HG02840 (cell line): ENCODE results near the gene RASAL2.
"Not testable (repeated sequence)": the region's sequence is repeated elsewhere in the genome, so short reads cannot be mapped to it uniquely, and the experiment has no call there.

Source experiments
- ATAC-seq: cut with Tn5 transposase; IDR thresholded peaks from one replicate; pipeline ENCODE4 v1.9.1; 2021; ENCODE audit warnings: mild to moderate bottlenecking, moderate library complexity, moderate number of reproducible peaks; ENCODE audit not compliant: unreplicated experiment, low FRiP score

RASAL2 gene

GRCh38 chr1:178151831-178152230, 57.9 kb downstream of the RASAL2 start:
- ATAC-seq = no peak

- ATAC-seq = no peak
These were observed 61.8 kb downstream of the RASAL2 start for GRCh38 chr1:178155481-178156255.

GRCh38 chr1:178160736-178161475, 67.0 kb downstream of the RASAL2 start:
- ATAC-seq = no peak

DNA sequence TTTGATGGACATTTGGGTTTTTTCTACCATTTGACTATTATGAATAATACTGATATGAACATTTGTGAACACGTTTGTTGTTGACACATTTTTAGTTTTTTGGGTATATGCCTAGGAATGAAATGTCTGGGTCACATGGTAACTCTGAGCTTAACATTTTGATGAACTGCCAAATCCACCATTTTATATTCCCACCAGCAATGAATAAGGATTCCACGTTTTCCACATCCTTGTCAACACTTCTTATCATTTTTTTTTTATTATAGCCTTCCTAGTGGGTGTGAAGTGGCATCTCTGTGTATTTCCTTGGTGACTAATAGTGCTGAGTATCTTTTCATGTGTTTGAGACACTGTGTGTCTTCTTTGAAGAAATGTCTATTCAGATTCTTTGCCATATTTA, 67.6 kb downstream of the RASAL2 start:
- no peak for ATAC-seq

GRCh38 chr1:178165196-178165595, 71.3 kb downstream of the RASAL2 start:
- no peak for ATAC-seq

DNA sequence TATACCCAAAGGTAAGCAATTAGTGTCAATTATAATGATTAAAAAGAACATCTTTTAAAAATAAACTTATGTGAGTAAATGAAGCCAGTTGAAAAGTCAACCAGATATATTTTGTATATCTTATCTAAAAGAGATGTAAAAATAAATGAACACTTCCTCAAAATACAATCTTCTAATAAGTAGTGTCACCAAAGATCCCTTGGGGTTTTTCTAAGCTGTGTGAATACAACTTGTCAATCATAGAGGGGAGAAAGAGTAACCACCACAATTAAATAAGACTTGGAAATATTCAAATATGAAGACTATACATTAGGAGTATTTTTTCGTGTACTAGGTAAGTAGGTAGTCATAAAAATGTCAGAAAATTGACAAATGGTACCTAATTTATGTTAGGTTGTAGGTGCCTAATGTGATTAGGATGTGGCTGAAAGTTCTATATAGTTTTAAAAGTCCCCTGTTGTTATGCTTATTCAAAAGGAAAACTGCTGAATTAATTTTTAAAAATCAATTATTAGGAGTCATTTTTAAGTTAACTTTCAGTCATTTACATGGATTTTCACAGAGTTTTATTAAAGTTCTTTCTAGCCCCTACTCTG, 72.6 kb downstream of the RASAL2 start:
- no peak for ATAC-seq

- no peak for ATAC-seq
These were observed 74.6 kb downstream of the RASAL2 start for GRCh38 chr1:178168536-178168935.

GRCh38 chr1:178169649-178170048, 75.7 kb downstream of the RASAL2 start:
- no peak for ATAC-seq

- no peak for ATAC-seq
These were observed 79.0 kb downstream of the RASAL2 start for GRCh38 chr1:178172939-178173338.

- ATAC-seq = no peak
These were observed 80.6 kb downstream of the RASAL2 start for GRCh38 chr1:178174539-178174938.

GRCh38 chr1:178180405-178180804, 86.5 kb downstream of the RASAL2 start:
- no peak for ATAC-seq

DNA sequence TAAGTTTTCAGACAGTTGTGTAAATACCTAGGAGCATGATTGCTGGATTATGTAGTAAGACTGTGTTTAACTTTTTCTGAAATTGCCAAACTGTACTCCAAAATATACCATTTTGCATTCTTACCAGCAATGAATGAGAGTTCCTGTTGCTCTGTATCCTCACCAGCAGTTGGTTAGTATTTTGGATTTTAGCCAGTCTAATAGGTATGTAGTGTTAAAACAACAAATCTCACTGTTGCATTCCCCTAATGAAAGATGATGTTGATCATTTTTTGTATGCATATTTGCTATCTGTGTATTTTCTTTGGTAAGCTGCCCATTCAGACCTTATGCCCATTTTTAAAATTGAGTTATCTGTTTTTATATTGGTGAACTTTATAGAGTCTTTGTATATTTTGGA, 89.9 kb downstream of the RASAL2 start:
- ATAC-seq = no peak

DNA sequence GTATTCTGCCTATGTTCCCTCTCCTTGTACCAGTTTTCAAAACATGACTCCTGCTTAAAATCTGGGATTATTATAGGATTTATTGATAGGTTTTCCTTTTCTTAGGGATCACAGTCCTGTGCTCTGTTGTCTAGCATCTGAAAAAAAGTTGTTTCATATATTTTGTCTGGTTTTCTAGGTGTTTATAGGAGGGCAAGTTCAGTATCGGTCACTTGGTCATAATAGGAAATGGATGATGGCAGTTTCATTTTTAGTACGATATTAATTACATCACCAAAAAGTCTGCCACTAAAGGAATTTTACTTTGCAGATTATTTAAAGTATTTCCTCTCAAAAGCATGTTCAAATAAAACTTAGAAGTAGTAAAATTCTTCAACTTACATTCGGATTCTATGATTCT, 94.4 kb downstream of the RASAL2 start:
- ATAC-seq = no peak

- no peak for ATAC-seq
These were observed 95.9 kb downstream of the RASAL2 start for GRCh38 chr1:178189814-178190213.

GRCh38 chr1:178190881-178191280, 97.0 kb downstream of the RASAL2 start:
- ATAC-seq = no peak

GRCh38 chr1:178192686-178193085, 98.8 kb downstream of the RASAL2 start:
- no peak for ATAC-seq

- no peak for ATAC-seq
These were observed 102.7 kb downstream of the RASAL2 start for GRCh38 chr1:178196631-178197030.

DNA sequence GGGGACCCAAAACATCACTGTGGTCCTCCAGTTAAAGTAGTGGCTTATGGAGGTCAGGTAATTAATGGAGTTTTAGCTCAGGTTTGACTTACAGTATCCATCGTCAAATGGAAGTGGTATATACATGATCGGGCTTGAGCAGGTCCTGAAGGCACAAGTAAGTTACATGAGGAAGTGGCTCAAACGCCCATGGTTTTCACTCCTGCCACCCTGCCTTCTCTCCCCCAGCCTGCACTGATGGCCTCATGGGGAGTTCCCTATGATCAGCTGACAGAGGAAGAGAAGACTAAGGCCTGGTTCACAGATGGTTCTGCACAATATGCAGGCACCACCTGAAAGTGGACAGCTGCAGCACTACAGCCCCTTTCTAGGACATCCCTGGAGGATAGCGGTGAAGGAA, 108.2 kb downstream of the RASAL2 start:
- ATAC-seq = not testable (repeated sequence)

DNA sequence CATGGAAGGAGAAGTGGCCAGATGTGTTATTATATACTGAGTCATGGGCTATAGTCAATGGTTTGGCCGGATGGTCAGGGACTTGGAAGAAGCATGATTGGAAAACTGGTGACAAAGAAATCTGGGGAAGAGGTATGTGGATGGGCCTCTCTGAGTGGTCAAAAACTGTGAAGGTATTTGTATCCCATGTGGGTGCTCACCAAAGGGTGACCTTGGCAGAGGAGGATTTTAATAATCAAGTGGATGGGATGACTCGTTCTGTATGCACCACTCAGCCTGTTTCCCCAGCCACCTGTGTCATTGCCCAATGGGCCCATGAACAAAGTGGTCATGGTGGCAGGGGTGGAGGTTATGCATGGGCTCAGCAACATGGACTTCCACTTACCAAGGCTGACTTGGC, 108.6 kb downstream of the RASAL2 start:
- ATAC-seq = not testable (repeated sequence)

- ATAC-seq = not testable (repeated sequence)
These were observed 114.5 kb downstream of the RASAL2 start for GRCh38 chr1:178208269-178208856.

DNA sequence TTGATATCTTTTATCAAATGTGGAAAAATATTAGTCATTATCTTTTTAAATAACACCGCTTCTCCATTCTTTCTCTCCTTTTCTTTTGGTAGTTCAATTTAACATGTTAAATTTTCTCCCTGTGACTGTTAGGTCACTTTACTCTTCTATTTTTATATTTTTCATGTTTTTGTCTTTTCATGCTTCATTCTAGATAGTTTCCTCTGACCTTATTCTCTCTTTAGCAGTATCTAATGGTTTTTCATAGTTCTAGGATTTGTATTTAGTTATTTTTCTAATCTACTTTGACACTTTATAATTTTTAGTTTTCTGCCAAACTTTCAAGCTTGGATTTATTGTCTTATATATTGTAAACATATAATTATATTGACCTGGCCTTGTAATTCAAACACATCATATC, 116.0 kb downstream of the RASAL2 start:
- ATAC-seq = no peak
